Keratinocyte (primary cell): ENCODE measurements around the gene MORN5. TPM values are rescaled to one million over a fixed set of nuclear protein-coding genes. Genes with fewer than 3 reads are reported as not detected.

Source experiments
- DNase-seq: peaks from one replicate; pipeline ENCODE4 v3.0.0-alpha.2; 2011; ENCODE audit warnings: low read depth, missing footprints, low spot score
- FAIRE-seq: peaks from 2 replicates; lab custom pipeline; 2011; peaks lifted over from hg19 to GRCh38; lab: Jason Lieb, UNC
- H2AFZ ChIP-seq: 2 replicates; pipeline ENCODE4 v1.6.0; 2012; ENCODE audit warnings: low read length, control low read depth, inconsistent platforms; ENCODE audit not compliant: control insufficient read depth
- H3K27ac ChIP-seq: 2 replicates; pipeline ENCODE4 v1.5.1; 2011; ENCODE audit warnings: low read length; ENCODE audit not compliant: control insufficient read depth, insufficient read depth
- H3K27me3 ChIP-seq: 3 replicates; pipeline ENCODE4 v1.6.0; 2011; ENCODE audit warnings: low read length; ENCODE audit not compliant: control insufficient read depth, insufficient read depth; ENCODE audit errors: extremely low read depth
- H3K36me3 ChIP-seq, 2 experiments: 2 replicates in 1 of 2; 3 replicates in 1 of 2; pipeline ENCODE4 v1.5.1; 2011; ENCODE audit warnings: low read length in 2 of 2, mild to moderate bottlenecking in 1 of 2; ENCODE audit not compliant: control insufficient read depth in 2 of 2, insufficient read depth in 2 of 2; ENCODE audit errors: extremely low read depth in 1 of 2
- H3K4me1 ChIP-seq: 3 replicates; pipeline ENCODE4 v1.5.1; 2011; ENCODE audit warnings: low read length; ENCODE audit not compliant: control insufficient read depth, insufficient read depth; ENCODE audit errors: extremely low read depth
- H3K4me2 ChIP-seq: 3 replicates; pipeline ENCODE4 v1.6.0; 2011; ENCODE audit warnings: low read depth, low read length; ENCODE audit not compliant: control insufficient read depth, insufficient read depth; ENCODE audit errors: extremely low read depth
- H3K4me3 ChIP-seq, 3 experiments: fragments of 200-600 bp in 1 of 3; sonication (generic) in 1 of 3; 2 replicates in 2 of 3; 3 replicates in 1 of 3; pipeline ENCODE4 v1.5.1; 2011 to 2016; ENCODE audit warnings: low read length in 3 of 3, mild to moderate bottlenecking in 3 of 3, control low read depth in 2 of 3, inconsistent platforms in 1 of 3, low read depth in 1 of 3, mixed read lengths in 1 of 3, mixed run types in 1 of 3, moderate library complexity in 1 of 3; ENCODE audit not compliant: control insufficient read depth in 2 of 3, insufficient read depth in 2 of 3; ENCODE audit errors: extremely low read depth in 1 of 3
- H3K79me2 ChIP-seq: 2 replicates; pipeline ENCODE4 v1.6.0; 2012; ENCODE audit warnings: low read length; ENCODE audit not compliant: control insufficient read depth, insufficient read depth
- H3K9ac ChIP-seq: 3 replicates; pipeline ENCODE4 v1.6.0; 2011; ENCODE audit warnings: low read length; ENCODE audit not compliant: control insufficient read depth, insufficient read depth; ENCODE audit errors: extremely low read depth
- H3K9me1 ChIP-seq: 3 replicates; pipeline ENCODE4 v1.6.0; 2011; ENCODE audit warnings: low read length; ENCODE audit not compliant: control insufficient read depth, insufficient read depth; ENCODE audit errors: extremely low read depth
- H3K9me3 ChIP-seq: 2 replicates; pipeline ENCODE4 v1.5.1; 2012; ENCODE audit warnings: low read depth, low read length; ENCODE audit not compliant: control insufficient read depth
- H4K20me1 ChIP-seq: 3 replicates; pipeline ENCODE4 v1.6.0; 2011; ENCODE audit warnings: low read length; ENCODE audit not compliant: control insufficient read depth, insufficient read depth; ENCODE audit errors: extremely low read depth
- CTCF ChIP-seq, 3 experiments: IDR thresholded peaks in 1 of 3; conservative IDR thresholded peaks in 1 of 3; optimal IDR thresholded peaks in 1 of 3; 2 replicates in 2 of 3; 3 replicates in 1 of 3; pipeline versions ENCODE3 to v1.5.1; 2011; ENCODE audit warnings: low read length in 3 of 3, mild to moderate bottlenecking in 3 of 3, moderate library complexity in 2 of 3, control low read depth in 1 of 3, inconsistent platforms in 1 of 3; ENCODE audit not compliant: insufficient read depth in 2 of 3; ENCODE audit errors: extremely low read depth in 1 of 3
- EZH2 ChIP-seq: IDR thresholded peaks from one replicate; pipeline ENCODE4 v1.6.1; 2012; ENCODE audit warnings: inconsistent platforms, mild to moderate bottlenecking, low read length, moderate library complexity
- dilution Hi-C: fragments of 300-500 bp; cut with MboI; formaldehyde crosslinking; loops from one replicate; pipeline ENCODE4 v1.7.0; 2020; ENCODE audit warnings: low sequenced_read_pairs; ENCODE audit not compliant: extremely low pct_ligation_motif_present
- polyA plus RNA-seq, 5 experiments: library from polyadenylated mRNA; depleted of rRNA in 3 of 5; stranded (reverse) in 3 of 5; stranded (forward) in 1 of 5; unstranded in 1 of 5; fragments of >200 nt; gene quantifications; 1 replicate in 1 of 5; 2 replicates in 3 of 5; 3 replicates in 1 of 5; pipeline versions ENCODE4 v1.2.1 to v1.2.3, GENCODE V29; 2011 to 2012; ENCODE audit warnings: missing spikeins in 2 of 5, low read depth in 1 of 5, low replicate concordance in 1 of 5

Gene MORN5
- polyA plus RNA-seq, 1 donor (not counting 4 experiments of a cell fraction or from before 2014, with no cell fraction given), result not detected

GRCh38 chr9:122197426-122197825 is 37.7 kb downstream of the MORN5 start:
- Histone ChIP-seq H3K9me3 (no peaks in the 10 kb centered on the region), H3K27ac (no peak overlapping the region), H3K9ac (no peak overlapping the region), H3K36me3 (no peaks in the 10 kb centered on the region), H3K4me3 (no peak overlapping the region), H2AFZ (no peak overlapping the region), H3K4me2 (no peak overlapping the region), H3K27me3 (peaks cover 15% of the 10 kb centered on the region), H4K20me1 (no peaks in the 10 kb centered on the region), H3K79me2 (no peaks in the 10 kb centered on the region), H3K4me1 (no peaks in the 10 kb centered on the region), H3K9me1 (no peaks in the 10 kb centered on the region)
- FAIRE-seq (no peak), DNase-seq (no peak)
- dilution Hi-C loops, result no loop called here
- no peak for TF ChIP-seq CTCF (optimal IDR thresholded peaks at IDR 0.05 in 1 of 3, IDR thresholded peaks at IDR 0.05 in 1 of 3, conservative IDR thresholded peaks at IDR 0.05 in 1 of 3; ENCODE audit: extremely low read depth in 1 of 3, insufficient read depth in 2 of 3, low read length in 3 of 3)
- TF ChIP-seq EZH2, result no peak

- FAIRE-seq, result no peak
- no peaks in the 10 kb centered on the region for H3K79me2 ChIP-seq
- H3K4me3 ChIP-seq, result no peak overlapping the region
- no peaks in the 10 kb centered on the region for H4K20me1 ChIP-seq
- no peaks in the 10 kb centered on the region for H3K9me3 ChIP-seq
- dilution Hi-C loops, result no loop called here
- no peaks in the 10 kb centered on the region for H3K4me1 ChIP-seq
- H3K27ac ChIP-seq, result no peak overlapping the region
- H3K9me1 ChIP-seq, result no peaks in the 10 kb centered on the region
- no peak overlapping the region for H3K9ac ChIP-seq
- H3K4me2 ChIP-seq, result no peak overlapping the region
- DNase-seq, result no peak
- TF ChIP-seq EZH2 (no peak), CTCF (optimal IDR thresholded peaks at IDR 0.05 in 1 of 3, IDR thresholded peaks at IDR 0.05 in 1 of 3, conservative IDR thresholded peaks at IDR 0.05 in 1 of 3; ENCODE audit: extremely low read depth in 1 of 3, insufficient read depth in 2 of 3, low read length in 3 of 3) (no peak)
- H2AFZ ChIP-seq, result no peak overlapping the region
- peaks cover 15% of the 10 kb centered on the region for H3K27me3 ChIP-seq
- H3K36me3 ChIP-seq, result no peaks in the 10 kb centered on the region
Measured at GRCh38 chr9:122197882-122198281, 38.2 kb downstream of the MORN5 start.
